Panc1 (cell line): ENCODE results near the gene WNK2.

Source experiments
- CTCF ChIP-seq: fragments of 450-650 bp; IDR thresholded peaks from 2 replicates; pipeline ENCODE4 v1.5.1; 2017; ENCODE audit warnings: mild to moderate bottlenecking
- TF ChIP-seq, protein P1 (sequence below), 2 experiments: IDR thresholded peaks; 2 replicates each; pipeline ENCODE4 v1.6.1; 2011 to 2012; ENCODE audit warnings: low read depth in 2 of 2, control low read depth in 1 of 2, low read length in 1 of 2, mild to moderate bottlenecking in 1 of 2, moderate library complexity in 1 of 2; ENCODE audit not compliant: insufficient read depth in 1 of 2

DNA sequence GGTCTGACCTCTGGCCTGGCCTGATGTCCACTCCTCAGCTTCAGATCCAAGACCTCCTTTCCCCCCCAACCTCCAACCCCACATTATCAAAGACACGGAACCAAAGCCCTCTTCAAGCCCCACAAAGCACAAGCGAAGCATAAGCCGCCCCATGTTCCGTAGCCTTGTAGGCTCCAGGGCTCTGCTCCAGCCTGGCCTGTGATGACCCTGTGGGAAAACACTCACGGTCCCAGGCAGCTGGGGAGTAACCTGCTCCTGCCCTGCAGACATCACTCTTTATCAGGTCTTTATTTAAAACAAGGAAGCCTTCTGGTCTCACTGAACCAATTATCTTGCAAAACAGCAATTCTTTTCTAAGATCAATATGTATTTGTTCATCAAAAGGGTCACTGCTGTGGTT is 15.4 kb upstream of the WNK2 start:
- TF ChIP-seq CTCF = no peak
- TF ChIP-seq, protein P1, sequence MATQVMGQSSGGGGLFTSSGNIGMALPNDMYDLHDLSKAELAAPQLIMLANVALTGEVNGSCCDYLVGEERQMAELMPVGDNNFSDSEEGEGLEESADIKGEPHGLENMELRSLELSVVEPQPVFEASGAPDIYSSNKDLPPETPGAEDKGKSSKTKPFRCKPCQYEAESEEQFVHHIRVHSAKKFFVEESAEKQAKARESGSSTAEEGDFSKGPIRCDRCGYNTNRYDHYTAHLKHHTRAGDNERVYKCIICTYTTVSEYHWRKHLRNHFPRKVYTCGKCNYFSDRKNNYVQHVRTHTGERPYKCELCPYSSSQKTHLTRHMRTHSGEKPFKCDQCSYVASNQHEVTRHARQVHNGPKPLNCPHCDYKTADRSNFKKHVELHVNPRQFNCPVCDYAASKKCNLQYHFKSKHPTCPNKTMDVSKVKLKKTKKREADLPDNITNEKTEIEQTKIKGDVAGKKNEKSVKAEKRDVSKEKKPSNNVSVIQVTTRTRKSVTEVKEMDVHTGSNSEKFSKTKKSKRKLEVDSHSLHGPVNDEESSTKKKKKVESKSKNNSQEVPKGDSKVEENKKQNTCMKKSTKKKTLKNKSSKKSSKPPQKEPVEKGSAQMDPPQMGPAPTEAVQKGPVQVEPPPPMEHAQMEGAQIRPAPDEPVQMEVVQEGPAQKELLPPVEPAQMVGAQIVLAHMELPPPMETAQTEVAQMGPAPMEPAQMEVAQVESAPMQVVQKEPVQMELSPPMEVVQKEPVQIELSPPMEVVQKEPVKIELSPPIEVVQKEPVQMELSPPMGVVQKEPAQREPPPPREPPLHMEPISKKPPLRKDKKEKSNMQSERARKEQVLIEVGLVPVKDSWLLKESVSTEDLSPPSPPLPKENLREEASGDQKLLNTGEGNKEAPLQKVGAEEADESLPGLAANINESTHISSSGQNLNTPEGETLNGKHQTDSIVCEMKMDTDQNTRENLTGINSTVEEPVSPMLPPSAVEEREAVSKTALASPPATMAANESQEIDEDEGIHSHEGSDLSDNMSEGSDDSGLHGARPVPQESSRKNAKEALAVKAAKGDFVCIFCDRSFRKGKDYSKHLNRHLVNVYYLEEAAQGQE (IDR thresholded peaks at IDR 0.05; ENCODE audit: insufficient read depth in 1 of 2, low read depth in 2 of 2, low read length in 1 of 2) = no peak
